Measurements from ENCODE around the gene OR1S1. TPM values are rescaled to one million over a fixed set of nuclear protein-coding genes. Genes with fewer than 3 reads are reported as not detected.
"Not testable (repeated sequence)": the region's sequence is repeated elsewhere in the genome, so short reads cannot be mapped to it uniquely, and the experiment has no call there.

OR1S1 gene
- total RNA-seq, result not detected
- not detected for polyA plus RNA-seq (ENCODE audit: insufficient read depth, low read depth, low replicate concordance)
- long read RNA-seq, donor 1, result 0 reads
- long read RNA-seq, donor 2, result 0 reads
- long read RNA-seq, donor 3, result 0 reads
- long read RNA-seq, donor 4, result 0 reads
- long read RNA-seq, donor 5, result 0 reads
- long read RNA-seq, donor 6, result 0 reads
- long read RNA-seq, donor 7, result 0 reads
- long read RNA-seq, donor 8, result 0 reads
- long read RNA-seq, donor 9, result 0 reads
- long read RNA-seq, donor 10, result 0 reads

DNA sequence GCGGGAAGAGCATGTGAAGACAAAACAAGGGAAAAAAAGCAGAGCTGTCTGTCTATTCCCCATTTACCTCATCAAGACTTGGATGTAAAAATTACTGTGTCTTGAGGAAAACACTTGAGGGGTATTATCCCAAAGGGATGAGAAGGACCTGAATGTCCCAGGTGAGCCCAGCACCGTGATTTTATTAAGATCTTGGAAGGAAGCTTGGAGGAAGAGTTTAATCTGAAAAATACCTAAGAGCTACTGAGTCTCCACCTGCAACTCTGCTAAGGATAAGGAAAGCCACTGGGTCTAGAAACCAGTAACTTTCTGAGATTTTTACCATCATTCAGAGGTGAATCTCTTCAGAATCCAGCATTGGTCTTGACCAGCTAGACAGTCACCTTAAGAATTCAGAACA, at the start of gene OR1S1:
TSS of gene OR1S1 (plus strand) at position 301 of the 400 bp plus-strand sequence.
- H3K9ac ChIP-seq (ENCODE audit: low read length in 3 of 3); DNase-seq; FAIRE-seq; H3K4me1 ChIP-seq (ENCODE audit: control insufficient read depth in 2 of 3, insufficient read depth in 2 of 3, low read depth in 1 of 3, low read length in 3 of 3); H3K27ac ChIP-seq (ENCODE audit: low read depth in 2 of 2, low read length in 2 of 2); H3K9me3 ChIP-seq (ENCODE audit: control insufficient read depth in 2 of 3, insufficient read depth in 1 of 3, low read length in 3 of 3); H3K4me3 ChIP-seq (ENCODE audit: low read length in 3 of 3); H3K36me3 ChIP-seq (ENCODE audit: control insufficient read depth in 2 of 3, insufficient read depth in 3 of 3, low read length in 3 of 3); intact Hi-C loops (cut with DNase I); H3K27me3 ChIP-seq (ENCODE audit: control insufficient read depth, insufficient read depth, low read length): not testable (repeated sequence)

DNA sequence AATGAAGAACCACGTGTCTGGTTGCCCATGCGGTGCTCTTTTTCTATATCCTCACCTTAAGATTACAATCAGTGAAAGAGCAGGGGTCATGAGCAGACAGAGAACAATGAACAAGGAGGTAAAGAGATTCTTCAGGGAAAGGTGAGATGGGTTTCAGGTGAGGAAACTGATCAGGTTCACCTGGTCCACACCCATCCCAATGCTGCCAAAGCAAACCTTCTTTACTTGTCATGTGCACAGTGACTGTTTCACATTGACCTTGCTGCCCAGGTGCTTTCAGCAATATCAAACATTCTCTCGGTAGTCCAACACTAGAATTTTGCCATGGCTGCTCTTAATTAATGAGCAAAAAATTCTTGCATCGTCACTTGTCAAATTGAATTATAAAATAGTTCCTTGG, 48.1 kb upstream of the OR1S1 start:
- intact Hi-C loops (cut with DNase I), result no loop called here
- H3K27ac ChIP-seq (ENCODE audit: low read depth in 2 of 2, low read length in 2 of 2), result no peak overlapping the region
- FAIRE-seq (no peak), DNase-seq (no peak)
- H3K4me1 ChIP-seq (ENCODE audit: control insufficient read depth in 2 of 3, insufficient read depth in 2 of 3, low read depth in 1 of 3, low read length in 3 of 3), result peaks cover 0 to 8% (median 0%) of the 10 kb centered on the region in 3 donors
- H3K9ac ChIP-seq (ENCODE audit: low read length in 3 of 3), result no peak overlapping the region
- H3K27me3 ChIP-seq (ENCODE audit: control insufficient read depth, insufficient read depth, low read length), result no peaks in the 10 kb centered on the region
- no peaks in the 10 kb centered on the region for H3K36me3 ChIP-seq (ENCODE audit: control insufficient read depth in 2 of 3, insufficient read depth in 3 of 3, low read length in 3 of 3)
- H3K9me3 ChIP-seq (ENCODE audit: control insufficient read depth in 2 of 3, insufficient read depth in 1 of 3, low read length in 3 of 3), result no peaks in the 10 kb centered on the region
- TF ChIP-seq, protein P1, sequence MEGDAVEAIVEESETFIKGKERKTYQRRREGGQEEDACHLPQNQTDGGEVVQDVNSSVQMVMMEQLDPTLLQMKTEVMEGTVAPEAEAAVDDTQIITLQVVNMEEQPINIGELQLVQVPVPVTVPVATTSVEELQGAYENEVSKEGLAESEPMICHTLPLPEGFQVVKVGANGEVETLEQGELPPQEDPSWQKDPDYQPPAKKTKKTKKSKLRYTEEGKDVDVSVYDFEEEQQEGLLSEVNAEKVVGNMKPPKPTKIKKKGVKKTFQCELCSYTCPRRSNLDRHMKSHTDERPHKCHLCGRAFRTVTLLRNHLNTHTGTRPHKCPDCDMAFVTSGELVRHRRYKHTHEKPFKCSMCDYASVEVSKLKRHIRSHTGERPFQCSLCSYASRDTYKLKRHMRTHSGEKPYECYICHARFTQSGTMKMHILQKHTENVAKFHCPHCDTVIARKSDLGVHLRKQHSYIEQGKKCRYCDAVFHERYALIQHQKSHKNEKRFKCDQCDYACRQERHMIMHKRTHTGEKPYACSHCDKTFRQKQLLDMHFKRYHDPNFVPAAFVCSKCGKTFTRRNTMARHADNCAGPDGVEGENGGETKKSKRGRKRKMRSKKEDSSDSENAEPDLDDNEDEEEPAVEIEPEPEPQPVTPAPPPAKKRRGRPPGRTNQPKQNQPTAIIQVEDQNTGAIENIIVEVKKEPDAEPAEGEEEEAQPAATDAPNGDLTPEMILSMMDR (IDR thresholded peaks at IDR 0.05; ENCODE audit: borderline replicate concordance, extremely low read depth, insufficient read depth), result no peak
- no peak overlapping the region for H3K4me3 ChIP-seq (ENCODE audit: low read length in 3 of 3)

DNA sequence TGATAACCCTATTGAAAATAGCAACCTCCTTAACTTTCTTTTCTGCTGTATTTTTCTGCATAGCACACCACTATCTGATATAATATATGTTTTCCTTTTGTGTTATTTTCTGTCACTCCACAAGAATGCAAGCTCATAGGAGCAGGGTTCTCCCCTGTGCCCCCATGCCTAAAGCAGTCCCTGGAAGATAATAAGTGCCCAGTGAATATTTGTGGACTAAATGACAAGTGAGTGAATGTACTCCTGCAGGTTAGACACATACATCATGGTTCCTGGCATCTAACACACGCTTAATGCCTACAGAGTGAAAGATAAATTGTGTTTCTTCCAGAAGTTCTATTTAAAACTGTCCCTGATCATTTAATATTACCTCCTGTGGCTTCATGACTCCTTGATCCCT, 47.5 kb upstream of the OR1S1 start:
- peaks cover 0 to 8% (median 0%) of the 10 kb centered on the region in 3 donors for H3K4me1 ChIP-seq (ENCODE audit: control insufficient read depth in 2 of 3, insufficient read depth in 2 of 3, low read depth in 1 of 3, low read length in 3 of 3)
- intact Hi-C loops (cut with DNase I), result no loop called here
- H3K9ac ChIP-seq (ENCODE audit: low read length in 3 of 3), result no peak overlapping the region
- TF ChIP-seq, protein P1 (IDR thresholded peaks at IDR 0.05; ENCODE audit: borderline replicate concordance, extremely low read depth, insufficient read depth), result no peak
- no peaks in the 10 kb centered on the region for H3K36me3 ChIP-seq (ENCODE audit: control insufficient read depth in 2 of 3, insufficient read depth in 3 of 3, low read length in 3 of 3)
- no peak overlapping the region for H3K4me3 ChIP-seq (ENCODE audit: low read length in 3 of 3)
- no peak for DNase-seq
- no peak for FAIRE-seq
- no peaks in the 10 kb centered on the region for H3K9me3 ChIP-seq (ENCODE audit: control insufficient read depth in 2 of 3, insufficient read depth in 1 of 3, low read length in 3 of 3)
- H3K27me3 ChIP-seq (ENCODE audit: control insufficient read depth, insufficient read depth, low read length), result no peaks in the 10 kb centered on the region
- H3K27ac ChIP-seq (ENCODE audit: low read depth in 2 of 2, low read length in 2 of 2), result no peak overlapping the region

DNA sequence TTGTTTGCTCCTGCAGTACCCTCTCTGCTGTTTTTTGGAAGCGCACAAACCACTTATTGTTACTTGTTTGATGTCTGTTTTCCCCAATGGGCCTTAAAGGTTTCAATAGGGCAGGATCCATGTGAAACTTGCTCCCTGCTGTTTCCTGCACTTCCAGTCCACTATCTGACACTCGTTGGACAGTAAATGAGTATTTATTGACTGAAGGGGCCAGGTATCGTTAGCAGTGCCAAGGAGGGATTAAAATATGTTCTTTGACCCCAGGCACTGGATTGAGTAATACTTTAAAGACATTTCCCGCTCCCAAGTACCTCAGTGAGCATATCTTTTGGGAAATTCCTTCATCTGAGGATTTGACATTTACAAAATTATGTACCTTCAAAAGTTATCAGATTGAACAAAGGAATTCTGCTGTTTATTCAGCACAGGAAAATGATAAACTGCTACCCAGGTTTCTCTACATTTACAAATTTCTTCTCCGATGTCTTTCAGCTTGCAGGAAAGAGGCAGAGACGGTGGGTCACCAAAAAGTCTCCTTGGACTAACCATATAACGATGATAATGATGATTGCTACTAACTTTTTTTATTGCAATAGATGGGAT, 46.9 kb upstream of the OR1S1 start:
- DNase-seq, result no peak
- no peaks in the 10 kb centered on the region for H3K27me3 ChIP-seq (ENCODE audit: control insufficient read depth, insufficient read depth, low read length)
- intact Hi-C loops (cut with DNase I), result no loop called here
- H3K9ac ChIP-seq (ENCODE audit: low read length in 3 of 3), result no peak overlapping the region
- no peaks in the 10 kb centered on the region for H3K9me3 ChIP-seq (ENCODE audit: control insufficient read depth in 2 of 3, insufficient read depth in 1 of 3, low read length in 3 of 3)
- H3K4me1 ChIP-seq (ENCODE audit: control insufficient read depth in 2 of 3, insufficient read depth in 2 of 3, low read depth in 1 of 3, low read length in 3 of 3), result peaks cover 0 to 8% (median 0%) of the 10 kb centered on the region in 3 donors
- TF ChIP-seq, protein P1 (IDR thresholded peaks at IDR 0.05; ENCODE audit: borderline replicate concordance, extremely low read depth, insufficient read depth), result no peak
- no peak for FAIRE-seq
- H3K4me3 ChIP-seq (ENCODE audit: low read length in 3 of 3), result no peak overlapping the region
- no peak overlapping the region for H3K27ac ChIP-seq (ENCODE audit: low read depth in 2 of 2, low read length in 2 of 2)
- no peaks in the 10 kb centered on the region for H3K36me3 ChIP-seq (ENCODE audit: control insufficient read depth in 2 of 3, insufficient read depth in 3 of 3, low read length in 3 of 3)

All from kidney (tissue), 22 donors.